Breast epithelium (tissue), 4 donors: ENCODE results near the gene IQSEC2. TPM values are rescaled to one million over a fixed set of nuclear protein-coding genes. Genes with fewer than 3 reads are reported as not detected.

Experiments
- DNase-seq, 2 donors: peaks; one replicate each; pipeline ENCODE4 v3.0.0-alpha.2; 2019; ENCODE audit warnings: low spot score in 2 of 2
- H3K27ac ChIP-seq, 2 donors: fragments of 200-600 bp; sonication (generic) in 1 of 2; one replicate each; pipeline ENCODE4 v1.5.1; 2016 to 2019; ENCODE audit warnings: mild to moderate bottlenecking in 1 of 2
- H3K27me3 ChIP-seq, 2 donors: fragments of 200-600 bp; sonication (generic) in 1 of 2; one replicate each; pipeline versions ENCODE4 v1.5.1 to v1.6.0; 2017 to 2019; ENCODE audit warnings: control low read depth in 1 of 2, mild to moderate bottlenecking in 1 of 2
- H3K36me3 ChIP-seq: fragments of 200-600 bp; one replicate; pipeline ENCODE4 v1.5.1; 2019
- H3K4me1 ChIP-seq, 2 donors: fragments of 200-600 bp; sonication (generic); one replicate each; pipeline ENCODE4 v1.5.1; 2016 to 2019; ENCODE audit warnings: control low read depth in 1 of 2
- H3K4me3 ChIP-seq, 3 donors: fragments of 200-600 bp; sonication (generic); 1 replicate in 2 of 3; 2 replicates in 1 of 3; pipeline ENCODE4 v1.5.1; 2016 to 2019; ENCODE audit warnings: mild to moderate bottlenecking in 3 of 3, moderate library complexity in 2 of 3
- H3K9me3 ChIP-seq, 2 donors: fragments of 200-600 bp; sonication (generic) in 1 of 2; one replicate each; pipeline ENCODE4 v1.5.1; 2016 to 2019; ENCODE audit warnings: control low read depth in 1 of 2
- POLR2A ChIP-seq: fragments of 450-650 bp; IDR thresholded peaks from one replicate; pipeline ENCODE4 v1.6.1; 2016; ENCODE audit warnings: antibody characterized with exemption, mild to moderate bottlenecking, moderate library complexity
- POLR2AphosphoS5 ChIP-seq, 3 donors: sonication (generic); formaldehyde crosslinking; IDR thresholded peaks; one replicate each; pipeline ENCODE4 v1.6.1; 2017; ENCODE audit warnings: antibody characterized with exemption in 3 of 3
- intact Hi-C: fragments of 100-400 bp; cut with DNase I; formaldehyde crosslinking; loops from one replicate; pipeline ENCODE4 v1.15.1; 2023; ENCODE audit warnings: low total_unique reads
- total RNA-seq, 3 donors: library from RNA; depleted of rRNA; stranded (reverse); fragments of >200 nt; gene quantifications; one replicate each; pipeline ENCODE4 v1.1.0, GENCODE V29; 2016
- TF ChIP-seq, protein P1 (sequence below), 3 donors: fragments of 450-650 bp; IDR thresholded peaks; one replicate each; pipeline ENCODE4 v1.5.1; 2016 to 2017; ENCODE audit warnings: antibody characterized with exemption in 3 of 3, mild to moderate bottlenecking in 3 of 3, moderate library complexity in 3 of 3

Gene IQSEC2
- total RNA-seq, 3 donors from 2014 or later, result 16.7 to 18.7 (median 18.3) TPM

- Histone ChIP-seq H3K9me3 (no peaks in the 10 kb centered on the region), H3K27me3 (peaks cover 0 to 67% of the 10 kb centered on the region in 2 donors), H3K4me3 (no peak overlapping the region), H3K36me3 (no peaks in the 10 kb centered on the region), H3K27ac (no peak overlapping the region), H3K4me1 (no peaks in the 10 kb centered on the region)
- intact Hi-C loops, result no loop called here
- TF ChIP-seq POLR2AphosphoS5 (IDR thresholded peaks at IDR 0.05) (no peak), POLR2A (no peak)
- TF ChIP-seq, protein P1, sequence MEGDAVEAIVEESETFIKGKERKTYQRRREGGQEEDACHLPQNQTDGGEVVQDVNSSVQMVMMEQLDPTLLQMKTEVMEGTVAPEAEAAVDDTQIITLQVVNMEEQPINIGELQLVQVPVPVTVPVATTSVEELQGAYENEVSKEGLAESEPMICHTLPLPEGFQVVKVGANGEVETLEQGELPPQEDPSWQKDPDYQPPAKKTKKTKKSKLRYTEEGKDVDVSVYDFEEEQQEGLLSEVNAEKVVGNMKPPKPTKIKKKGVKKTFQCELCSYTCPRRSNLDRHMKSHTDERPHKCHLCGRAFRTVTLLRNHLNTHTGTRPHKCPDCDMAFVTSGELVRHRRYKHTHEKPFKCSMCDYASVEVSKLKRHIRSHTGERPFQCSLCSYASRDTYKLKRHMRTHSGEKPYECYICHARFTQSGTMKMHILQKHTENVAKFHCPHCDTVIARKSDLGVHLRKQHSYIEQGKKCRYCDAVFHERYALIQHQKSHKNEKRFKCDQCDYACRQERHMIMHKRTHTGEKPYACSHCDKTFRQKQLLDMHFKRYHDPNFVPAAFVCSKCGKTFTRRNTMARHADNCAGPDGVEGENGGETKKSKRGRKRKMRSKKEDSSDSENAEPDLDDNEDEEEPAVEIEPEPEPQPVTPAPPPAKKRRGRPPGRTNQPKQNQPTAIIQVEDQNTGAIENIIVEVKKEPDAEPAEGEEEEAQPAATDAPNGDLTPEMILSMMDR (IDR thresholded peaks at IDR 0.05), result no peak
- no peak for DNase-seq
Measured at GRCh38 chrX:53257166-53257565, 24.2 kb downstream of the IQSEC2 start.

- Histone ChIP-seq H3K4me1 (no peaks in the 10 kb centered on the region), H3K9me3 (no peaks in the 10 kb centered on the region), H3K27me3 (peaks cover 0 to 65% of the 10 kb centered on the region in 2 donors), H3K27ac (no peak overlapping the region), H3K4me3 (no peak overlapping the region), H3K36me3 (no peaks in the 10 kb centered on the region)
- intact Hi-C loops, result no loop called here
- TF ChIP-seq POLR2AphosphoS5 (IDR thresholded peaks at IDR 0.05) (no peak), POLR2A (no peak)
- TF ChIP-seq, protein P1 (IDR thresholded peaks at IDR 0.05), result no peak
- DNase-seq, result no peak
Measured at GRCh38 chrX:53256446-53257041, 24.8 kb downstream of the IQSEC2 start.

DNA sequence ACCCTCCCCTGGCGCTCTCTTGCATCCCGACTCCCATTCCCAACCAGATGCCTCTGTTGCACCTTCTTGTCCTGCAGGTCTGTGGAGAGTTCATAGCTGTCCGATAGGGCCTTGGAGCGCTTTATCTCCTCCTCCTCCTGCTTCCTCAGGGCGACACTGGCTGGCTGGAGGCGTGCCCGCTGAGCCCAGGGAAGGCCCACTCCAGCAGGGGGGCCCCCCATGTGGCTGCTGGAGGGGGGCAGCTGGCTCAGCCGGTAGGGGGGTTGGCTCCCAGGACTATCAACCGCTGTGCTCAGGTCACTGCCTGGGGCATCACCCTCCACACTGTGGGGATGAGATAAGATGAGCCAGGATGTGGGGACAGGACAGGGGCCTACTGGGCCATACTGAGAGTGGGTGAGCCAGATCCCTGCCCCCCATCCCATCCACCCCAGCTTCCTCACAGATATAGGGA, 25.6 kb downstream of the IQSEC2 start:
- no peak overlapping the region for H3K4me3 ChIP-seq
- peaks cover 0 to 64% of the 10 kb centered on the region in 2 donors for H3K27me3 ChIP-seq
- no peaks in the 10 kb centered on the region for H3K36me3 ChIP-seq
- no peak overlapping the region for H3K27ac ChIP-seq
- TF ChIP-seq POLR2A (no peak), POLR2AphosphoS5 (IDR thresholded peaks at IDR 0.05) (no peak)
- TF ChIP-seq, protein P1 (IDR thresholded peaks at IDR 0.05), result no peak
- DNase-seq, result no peak
- H3K4me1 ChIP-seq, result no peaks in the 10 kb centered on the region
- H3K9me3 ChIP-seq, result no peaks in the 10 kb centered on the region
- intact Hi-C loops, result no loop called here

DNA sequence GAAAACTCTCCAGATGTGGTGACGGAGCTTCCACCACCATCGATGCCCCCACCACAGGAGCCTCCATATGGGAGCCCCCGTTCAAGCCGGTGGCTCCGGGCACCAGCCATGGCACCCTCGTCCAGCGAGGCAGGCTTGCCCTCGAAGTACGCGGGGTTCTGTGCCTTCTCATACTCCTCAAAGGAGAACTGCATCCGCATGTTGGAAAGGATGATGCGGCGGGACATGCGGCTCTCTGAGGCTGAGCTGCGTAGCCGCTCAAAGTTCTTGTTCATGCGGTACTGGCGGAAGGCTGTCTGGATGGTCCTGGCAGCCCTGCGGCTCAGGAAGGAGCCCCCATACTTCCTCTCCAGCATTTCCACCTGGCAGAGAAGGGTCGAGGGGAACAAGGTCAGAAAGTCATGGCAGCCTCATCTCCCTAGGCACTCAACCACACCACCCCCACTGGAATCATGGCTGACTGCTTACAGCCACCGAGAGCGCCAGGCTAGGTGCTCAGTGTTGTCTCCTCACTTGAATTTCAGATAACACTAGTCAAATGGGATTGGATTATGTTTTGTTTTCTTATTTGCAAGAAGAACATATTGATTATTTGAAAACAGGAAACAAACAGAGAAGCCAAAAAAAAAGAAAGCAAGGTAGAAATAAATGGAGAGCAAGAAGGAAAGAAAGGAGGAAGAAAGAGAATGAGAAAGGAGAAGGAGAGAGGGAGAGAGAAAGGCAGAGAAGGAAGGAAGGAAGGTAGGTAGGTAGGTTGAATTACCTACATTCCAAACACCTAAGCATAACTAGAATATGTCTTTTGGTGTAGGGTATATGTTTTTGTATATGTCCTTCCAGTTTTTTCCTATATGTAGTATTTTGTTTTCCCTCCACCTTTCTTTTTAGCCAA, 26.6 kb downstream of the IQSEC2 start:
- TF ChIP-seq, protein P1 (IDR thresholded peaks at IDR 0.05), result no peak
- TF ChIP-seq POLR2A (no peak), POLR2AphosphoS5 (IDR thresholded peaks at IDR 0.05) (no peak)
- DNase-seq, result no peak
- Histone ChIP-seq H3K4me3 (no peak overlapping the region), H3K9me3 (no peaks in the 10 kb centered on the region), H3K27ac (no peak overlapping the region), H3K4me1 (no peaks in the 10 kb centered on the region), H3K27me3 (peaks cover 0 to 62% of the 10 kb centered on the region in 2 donors), H3K36me3 (no peaks in the 10 kb centered on the region)
- intact Hi-C loops, result no loop called here
